Esophagus mucosa (tissue), 1 donor: Measurements from ENCODE around the gene FOXC1. TPM values are rescaled to one million over a fixed set of nuclear protein-coding genes. Genes with fewer than 3 reads are reported as not detected.

Source experiments
- ATAC-seq: fragments of 200-7000 bp; cut with Tn5 transposase; one replicate; pipeline ENCODE4 v1.9.1; 2020
- total RNA-seq: library from RNA; stranded (reverse); gene quantifications from one replicate; pipeline ENCODE4 v1.2.4, GENCODE V29; 2023
- donor health status: DM: yes; HTN: yes; CAD: no.

FOXC1 gene
- total RNA-seq, 1 donor from 2014 or later = 6.5 TPM

GRCh38 chr6:1612974-1613306 is 3.2 kb downstream of the FOXC1 start:
- no peak for ATAC-seq

GRCh38 chr6:1613346-1613687 is 3.6 kb downstream of the FOXC1 start:
- ATAC-seq = no peak

GRCh38 chr6:1613688-1614447 is 4.2 kb downstream of the FOXC1 start:
- ATAC-seq = peak; percentile 24

- no peak for ATAC-seq
Observed at GRCh38 chr6:1614448-1615150, 4.9 kb downstream of the FOXC1 start.

- ATAC-seq = no peak
Observed at GRCh38 chr6:1615151-1615852, 5.6 kb downstream of the FOXC1 start.

- no peak for ATAC-seq
Observed at GRCh38 chr6:1615853-1616420, 6.2 kb downstream of the FOXC1 start.

GRCh38 chr6:1616701-1617463 is 7.2 kb downstream of the FOXC1 start:
- no peak for ATAC-seq

GRCh38 chr6:1617466-1618310 is 8.0 kb downstream of the FOXC1 start:
- no peak for ATAC-seq

GRCh38 chr6:1618311-1619097 is 8.8 kb downstream of the FOXC1 start:
- no peak for ATAC-seq

- no peak for ATAC-seq
Observed at GRCh38 chr6:1619098-1619672, 9.5 kb downstream of the FOXC1 start.

- ATAC-seq = peak; percentile 18
Observed at GRCh38 chr6:1619673-1620503, 10.2 kb downstream of the FOXC1 start.

GRCh38 chr6:1620504-1621069 is 10.9 kb downstream of the FOXC1 start:
- ATAC-seq = no peak

- no peak for ATAC-seq
Observed at GRCh38 chr6:1621070-1621701, 11.5 kb downstream of the FOXC1 start.

- no peak for ATAC-seq
Observed at GRCh38 chr6:1622220-1622850, 12.6 kb downstream of the FOXC1 start.

GRCh38 chr6:1622851-1623768 is 13.4 kb downstream of the FOXC1 start:
- no peak for ATAC-seq

- no peak for ATAC-seq
Observed at GRCh38 chr6:1623769-1624057, 14.0 kb downstream of the FOXC1 start.
